ENCODE measurements around the gene PFKFB4. TPM values are rescaled to one million over a fixed set of nuclear protein-coding genes. Genes with fewer than 3 reads are reported as not detected.

PFKFB4 gene
- total and polyA plus RNA-seq, 9 of the 15 experiments (the other 6 are each of a cell fraction or from before 2014, with no cell fraction given), result 0.92 to 56.3 (median 13.5) TPM

GRCh38 chr3:48472923-48473616, 83.5 kb downstream of the PFKFB4 start (continued):
- TF ChIP-seq MGA (IDR thresholded peaks at IDR 0.05), result peak; percentile 7; the same call in 1 of the 2 replicates
- no peak for TF ChIP-seq DLX4 (CRISPR knock-in tag; IDR thresholded peaks at IDR 0.05)
- TF ChIP-seq MIER1 (IDR thresholded peaks at IDR 0.05; ENCODE audit: low read depth), result no peak
- TF ChIP-seq ZFPM2 (CRISPR knock-in tag; IDR thresholded peaks at IDR 0.05), result no peak
- TF ChIP-seq HLTF (IDR thresholded peaks at IDR 0.05), result no peak
- peak; percentile 80 for TF ChIP-seq RBFOX2 (IDR thresholded peaks at IDR 0.05; ENCODE audit: low read depth, low read length)
- peak; percentile 17 to 75 (median 45) for TF ChIP-seq YY1 (IDR thresholded peaks at IDR 0.05; ENCODE audit: borderline replicate concordance in 1 of 3, control insufficient read depth in 1 of 3, extremely low read depth in 1 of 3, insufficient read depth in 3 of 3, insufficient read length in 1 of 3, insufficient replicate concordance in 2 of 3, low read depth in 1 of 3, low read length in 2 of 3)
- TF ChIP-seq ZNF316 (IDR thresholded peaks at IDR 0.05), result no peak
- TF ChIP-seq BDP1 (IDR thresholded peaks at IDR 0.05; ENCODE audit: insufficient read depth, insufficient read length), result no peak
- no peak for TF ChIP-seq SMC3 (conservative IDR thresholded peaks at IDR 0.05; ENCODE audit: insufficient read depth, low read depth, low read length)
- no peak for TF ChIP-seq NFE2 (IDR thresholded peaks at IDR 0.05; ENCODE audit: low read depth)
- no peak for TF ChIP-seq CHAMP1 (IDR thresholded peaks at IDR 0.05)
- TF ChIP-seq ETV1 (tag; conservative IDR thresholded peaks at IDR 0.05; ENCODE audit: low read depth), result peak; percentile 72

Data from K562 (cell line).